ENCODE results near the gene LYPLAL1. TPM values are rescaled to one million over a fixed set of nuclear protein-coding genes. Genes with fewer than 3 reads are reported as not detected.

LYPLAL1 gene
- total RNA-seq, 1 experiment from 2014 or later: 40.0 TPM

- no peak for TF ChIP-seq REST (IDR thresholded peaks at IDR 0.05; ENCODE audit: low read depth)
These were observed at the start of gene LYPLAL1 (continued) for GRCh38 chr1:219173758-219174459.

GRCh38 chr1:219124163-219124562, 49.5 kb upstream of the LYPLAL1 start:
- no peak overlapping the region for H2AFZ ChIP-seq (ENCODE audit: low read depth, low read length, poor library complexity, severe bottlenecking)
- no peaks in the 10 kb centered on the region for H3K79me2 ChIP-seq (ENCODE audit: insufficient read depth, low read length)
- POLR2A ChIA-PET: no interaction called here
- H3K9me3 ChIP-seq (ENCODE audit: control insufficient read depth in 1 of 2, insufficient read depth in 1 of 2, low read depth in 1 of 2, low read length in 2 of 2): no peaks in the 10 kb centered on the region
- no peaks in the 10 kb centered on the region; the same call in 1 of the 2 replicates for H3K9me2 ChIP-seq (ENCODE audit: insufficient read depth)
- BruUV-seq (replicated peaks): no TSS peak
- no peak overlapping the region for H3K9ac ChIP-seq (ENCODE audit: low read length)
- H3K27me3 ChIP-seq (ENCODE audit: insufficient read depth, low read length): no peaks in the 10 kb centered on the region
- RAD21 ChIA-PET (ENCODE audit: low non-redundant PET in 1 of 2, low total read pairs in 2 of 2, uncharacterized antibody in 2 of 2, unreplicated experiment in 2 of 2): no interaction called here
- H3K4me3 ChIP-seq (replicated peaks in 1 of 2; ENCODE audit: low read depth in 1 of 2, low read length in 2 of 2): no peak overlapping the region
- no peak overlapping the region for H3K27ac ChIP-seq (ENCODE audit: low read depth, low read length)
- no peak overlapping the region for H3K4me2 ChIP-seq (ENCODE audit: low read length)
- intact Hi-C loops (cut with micrococcal nuclease): no loop called here
- DNase-seq (ENCODE audit: low read depth, low spot score): no peak
- ATAC-seq: no peak
- CTCF ChIA-PET: no interaction called here
- TF ChIP-seq EGR1 (IDR thresholded peaks at IDR 0.05; ENCODE audit: low read depth) (no peak), EZH2 (IDR thresholded peaks at IDR 0.05) (no peak), CEBPB (IDR thresholded peaks at IDR 0.05; ENCODE audit: low read depth) (no peak), JUND (IDR thresholded peaks at IDR 0.05) (no peak), ATF3 (IDR thresholded peaks at IDR 0.05) (no peak), POLR2A (IDR thresholded peaks at IDR 0.05; ENCODE audit: borderline replicate concordance, extremely low read depth, insufficient read depth, insufficient read length) (no peak), MAX (IDR thresholded peaks at IDR 0.05) (no peak), ZBTB33 (IDR thresholded peaks at IDR 0.05; ENCODE audit: extremely low read depth, insufficient replicate concordance, low read length) (no peak), ZNF274 (IDR thresholded peaks at IDR 0.05; ENCODE audit: low read depth, low read length) (no peak), SP1 (IDR thresholded peaks at IDR 0.05; ENCODE audit: low read depth) (no peak), YY1 (IDR thresholded peaks at IDR 0.05; ENCODE audit: extremely low read depth, insufficient replicate concordance, low read depth, low read length) (no peak), RAD21 (IDR thresholded peaks at IDR 0.05; ENCODE audit: low read depth) (no peak)
- no peaks in the 10 kb centered on the region for H3K4me1 ChIP-seq (ENCODE audit: control insufficient read depth in 1 of 2, insufficient read depth in 2 of 2, low read length in 2 of 2)
- no peaks in the 10 kb centered on the region for H4K20me1 ChIP-seq (ENCODE audit: insufficient read depth)
- no peaks in the 10 kb centered on the region for H3K36me3 ChIP-seq (ENCODE audit: control insufficient read depth in 1 of 2, insufficient read depth in 2 of 2, low read length in 2 of 2)
